Endometrium (tissue), 2 donors: Measurements from ENCODE around the gene CD63.

Experiments used
- FAIRE-seq: peaks from 2 replicates; lab custom pipeline; 2012; peaks lifted over from hg19 to GRCh38; lab: Jason Lieb, UNC
- donor health status: control.
- donor health status: control.

The CD63 gene

DNA sequence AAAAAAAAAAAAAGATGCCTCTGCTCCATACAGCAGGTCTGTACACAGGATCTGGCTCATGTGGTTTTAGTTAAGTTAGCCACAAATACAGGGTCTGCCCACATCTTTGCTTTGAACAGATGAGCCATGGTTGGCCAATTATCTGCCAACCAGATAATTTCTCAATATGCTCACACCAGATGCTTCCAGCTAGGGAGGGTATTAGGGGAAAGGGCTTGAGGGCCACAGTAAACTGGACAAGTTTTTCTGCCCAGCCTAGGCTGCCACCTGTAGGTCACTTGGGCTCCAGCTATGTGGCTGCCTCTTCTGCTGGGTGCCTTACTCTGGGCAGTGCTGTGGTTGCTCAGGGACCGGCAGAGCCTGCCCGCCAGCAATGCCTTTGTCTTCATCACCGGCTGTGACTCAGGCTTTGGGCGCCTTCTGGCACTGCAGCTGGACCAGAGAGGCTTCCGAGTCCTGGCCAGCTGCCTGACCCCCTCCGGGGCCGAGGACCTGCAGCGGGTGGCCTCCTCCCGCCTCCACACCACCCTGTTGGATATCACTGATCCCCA lies 7.8 kb downstream of the CD63 start:
- FAIRE-seq: no peak

DNA sequence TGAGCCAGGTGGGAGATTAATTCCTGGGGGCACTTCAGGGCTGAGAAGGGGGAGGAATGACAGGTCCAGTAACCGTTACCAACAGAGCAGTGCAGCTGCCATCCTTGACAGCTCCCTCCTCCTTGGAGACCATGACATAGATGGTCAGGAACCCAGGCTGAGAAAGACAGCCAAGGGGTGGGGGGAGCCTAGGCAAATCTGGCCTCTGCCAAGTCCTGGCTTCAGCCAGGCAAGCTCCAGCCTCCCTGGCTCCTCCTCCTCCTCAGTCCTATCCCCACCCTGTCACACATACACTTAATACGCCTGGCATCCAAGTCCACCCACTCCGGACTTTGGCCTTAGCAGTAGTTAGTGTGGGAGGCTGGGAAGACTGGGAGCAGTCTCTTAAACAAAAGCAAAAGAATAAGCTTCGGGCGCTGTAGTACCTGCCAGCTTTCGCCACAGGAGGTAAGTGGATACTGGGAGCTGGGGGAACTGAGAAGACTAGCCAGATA lies 8.7 kb downstream of the CD63 start, which contains the start of gene RDH5:
Gene RDH5 (plus strand): TSS at position 323 of the 494 bp plus-strand sequence. CDS start 792 bp downstream, outside the sequence.
- FAIRE-seq: no peak

DNA sequence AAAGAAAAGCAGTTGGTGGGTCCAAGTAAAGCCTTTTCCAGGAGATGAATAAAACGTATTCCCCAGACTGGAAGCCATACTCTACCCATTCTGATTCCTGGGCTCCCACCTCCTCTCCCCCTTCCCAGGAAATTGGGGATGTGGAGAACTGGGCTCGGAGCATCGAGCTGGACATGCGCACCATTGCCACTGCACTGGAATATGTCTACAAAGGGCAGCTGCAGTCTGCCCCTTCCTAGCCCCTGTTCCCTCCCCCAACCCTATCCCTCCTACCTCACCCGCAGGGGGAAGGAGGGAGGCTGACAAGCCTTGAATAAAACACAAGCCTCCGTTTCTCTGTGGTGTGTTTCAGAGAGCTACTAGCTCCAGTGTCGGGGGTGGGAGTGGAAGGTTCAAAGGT lies 9.4 kb downstream of the CD63 start:
- no peak for FAIRE-seq

- no peak for FAIRE-seq
Measured at GRCh38 chr12:55718624-55719275, 10.1 kb downstream of the CD63 start.

GRCh38 chr12:55718015-55718414 lies 10.8 kb downstream of the CD63 start:
- no peak for FAIRE-seq

- no peak for FAIRE-seq
Measured at GRCh38 chr12:55717011-55718007, 11.5 kb downstream of the CD63 start.

DNA sequence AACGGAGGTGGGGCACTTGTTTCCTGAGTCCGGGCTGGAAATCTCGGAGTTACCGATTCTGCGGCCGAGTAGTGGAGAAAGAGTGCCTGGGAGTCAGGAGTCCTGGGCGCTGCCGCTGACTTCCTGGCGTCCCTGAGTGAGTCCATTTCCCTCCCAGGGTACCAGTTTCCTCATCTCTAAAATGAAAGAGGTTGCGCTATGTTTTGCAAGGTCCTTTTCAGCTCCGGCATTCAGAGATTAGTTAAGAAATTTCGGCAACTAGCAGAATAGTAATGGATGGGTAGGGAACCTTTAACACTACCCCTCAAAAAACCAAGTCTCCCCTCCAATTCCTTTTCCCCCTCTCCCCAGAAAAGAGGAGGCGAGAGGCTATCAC lies 12.2 kb downstream of the CD63 start:
- no peak for FAIRE-seq

DNA sequence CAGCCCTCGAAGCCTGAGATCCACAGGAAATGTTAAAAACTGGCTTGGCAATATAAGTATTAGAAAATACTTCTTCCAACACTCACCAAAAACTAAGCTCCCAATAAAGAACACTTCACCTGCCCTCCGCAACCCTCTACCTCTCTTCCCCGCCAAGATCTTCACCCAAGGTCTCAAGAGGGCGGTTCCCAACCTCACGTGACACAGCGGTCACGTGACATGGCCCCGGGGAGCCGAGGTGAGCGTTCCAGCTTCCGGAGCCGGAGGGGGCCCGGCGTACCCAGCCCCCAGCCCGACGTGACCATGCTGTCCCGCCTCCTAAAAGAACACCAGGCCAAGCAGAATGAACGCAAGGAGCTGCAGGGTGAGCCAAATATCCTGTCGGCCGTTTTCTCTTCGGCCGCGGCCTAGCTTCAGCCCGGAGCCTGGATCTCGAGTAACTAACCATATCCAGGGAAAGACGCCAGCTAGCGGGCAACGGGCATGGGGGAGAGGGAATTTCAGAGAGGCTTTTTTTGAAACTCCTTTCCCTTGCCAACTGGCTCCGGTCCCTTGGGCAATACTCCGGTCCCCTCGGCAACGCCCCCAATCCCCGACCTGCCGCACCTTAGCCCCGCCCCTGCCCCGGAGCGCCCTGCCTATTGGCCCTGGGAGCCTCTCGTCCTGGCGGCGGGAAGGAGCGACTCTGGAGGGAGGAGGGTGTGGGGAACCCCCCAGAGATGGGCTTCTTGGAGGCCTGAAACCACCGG lies 12.8 kb downstream of the CD63 start, which contains the start of gene BLOC1S1:
Gene BLOC1S1 (plus strand): TSS at position 214 of the 749 bp plus-strand sequence. CDS start 6 bp downstream, at position 220.
- peak; percentile 37 for FAIRE-seq

- FAIRE-seq: no peak
Measured at GRCh38 chr12:55715169-55715764, 13.5 kb downstream of the CD63 start.

DNA sequence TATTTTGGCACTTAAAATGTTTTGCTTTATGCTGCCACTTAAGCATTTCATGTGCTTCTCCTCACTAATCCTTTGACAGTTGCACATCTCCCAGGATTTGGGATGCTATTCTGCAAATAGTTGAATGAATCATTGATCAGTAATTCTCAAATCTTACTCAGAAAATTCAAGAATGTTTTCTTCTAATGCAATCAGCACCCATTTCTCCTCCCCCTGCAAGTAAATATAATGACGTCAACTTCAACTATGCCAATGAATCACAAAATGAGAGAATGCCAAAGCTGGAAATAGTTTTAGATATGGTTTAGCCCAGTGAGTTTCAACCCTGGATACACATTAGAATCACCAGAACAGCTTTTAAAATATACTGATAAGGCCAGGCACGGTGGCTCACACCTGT lies 15.1 kb downstream of the CD63 start:
- no peak for FAIRE-seq

- no peak for FAIRE-seq
Measured at GRCh38 chr12:55712700-55713415, 16.0 kb downstream of the CD63 start.

DNA sequence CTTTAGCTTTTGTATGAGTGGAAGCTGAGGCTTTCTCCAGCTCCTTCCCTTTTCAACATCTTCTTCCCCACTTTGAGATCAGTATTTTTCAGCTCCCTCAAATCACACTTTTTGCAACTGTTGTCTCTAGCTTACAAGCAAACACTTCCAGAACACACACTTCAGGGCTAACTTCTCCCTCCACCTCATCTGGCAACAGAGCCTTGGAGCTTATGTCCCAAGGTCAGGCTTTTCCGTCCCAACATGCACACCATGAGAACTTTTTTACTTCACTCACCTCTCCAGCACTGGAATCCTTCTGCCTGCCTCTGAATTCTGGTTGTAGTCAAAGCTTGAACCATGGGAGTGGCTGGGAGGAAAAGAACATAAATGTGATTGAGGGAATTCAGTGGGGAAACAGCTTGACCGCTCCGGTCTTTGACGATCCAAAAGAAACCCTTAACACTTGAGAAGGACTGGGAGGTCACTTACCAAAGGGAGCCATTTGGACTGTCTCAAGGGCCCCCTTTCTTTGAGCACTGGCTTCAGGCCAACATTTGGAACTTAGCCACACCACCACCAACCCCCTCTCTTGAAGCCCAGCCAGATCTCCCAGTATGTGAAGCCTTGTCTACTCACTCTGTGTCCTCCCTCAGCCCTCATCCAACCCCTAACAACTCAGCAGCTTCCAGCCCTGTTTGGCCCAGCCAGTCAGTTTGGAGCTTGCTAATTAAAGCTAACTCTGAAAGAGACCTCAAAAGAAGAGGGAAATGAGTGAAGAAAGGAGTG lies 16.8 kb downstream of the CD63 start:
- no peak for FAIRE-seq

DNA sequence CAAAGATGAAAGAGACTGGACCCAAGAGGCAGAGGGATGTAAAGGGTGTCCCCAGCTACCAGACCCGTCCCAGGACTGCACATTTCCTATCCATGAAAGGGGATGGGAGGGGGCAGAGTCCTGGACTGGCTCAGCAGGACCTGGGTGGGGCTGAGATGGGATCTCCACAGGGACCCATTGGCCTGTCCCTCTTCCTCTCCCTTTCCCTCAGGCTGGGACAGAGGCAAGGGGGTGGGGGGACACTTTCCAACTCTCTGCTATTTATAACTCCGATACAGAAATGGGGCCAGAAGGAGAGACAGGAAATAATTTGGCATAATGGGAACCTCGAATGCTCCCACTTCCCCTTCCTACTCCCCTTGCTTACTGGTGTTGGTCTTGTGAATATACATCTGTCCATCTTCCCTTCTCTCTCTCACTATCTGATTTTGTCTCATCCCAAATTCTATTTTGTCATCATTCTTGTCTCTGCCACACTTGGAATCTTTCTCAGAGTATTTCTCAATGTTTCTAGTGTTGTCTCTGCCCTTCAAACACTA lies 20.0 kb downstream of the CD63 start:
- no peak for FAIRE-seq

DNA sequence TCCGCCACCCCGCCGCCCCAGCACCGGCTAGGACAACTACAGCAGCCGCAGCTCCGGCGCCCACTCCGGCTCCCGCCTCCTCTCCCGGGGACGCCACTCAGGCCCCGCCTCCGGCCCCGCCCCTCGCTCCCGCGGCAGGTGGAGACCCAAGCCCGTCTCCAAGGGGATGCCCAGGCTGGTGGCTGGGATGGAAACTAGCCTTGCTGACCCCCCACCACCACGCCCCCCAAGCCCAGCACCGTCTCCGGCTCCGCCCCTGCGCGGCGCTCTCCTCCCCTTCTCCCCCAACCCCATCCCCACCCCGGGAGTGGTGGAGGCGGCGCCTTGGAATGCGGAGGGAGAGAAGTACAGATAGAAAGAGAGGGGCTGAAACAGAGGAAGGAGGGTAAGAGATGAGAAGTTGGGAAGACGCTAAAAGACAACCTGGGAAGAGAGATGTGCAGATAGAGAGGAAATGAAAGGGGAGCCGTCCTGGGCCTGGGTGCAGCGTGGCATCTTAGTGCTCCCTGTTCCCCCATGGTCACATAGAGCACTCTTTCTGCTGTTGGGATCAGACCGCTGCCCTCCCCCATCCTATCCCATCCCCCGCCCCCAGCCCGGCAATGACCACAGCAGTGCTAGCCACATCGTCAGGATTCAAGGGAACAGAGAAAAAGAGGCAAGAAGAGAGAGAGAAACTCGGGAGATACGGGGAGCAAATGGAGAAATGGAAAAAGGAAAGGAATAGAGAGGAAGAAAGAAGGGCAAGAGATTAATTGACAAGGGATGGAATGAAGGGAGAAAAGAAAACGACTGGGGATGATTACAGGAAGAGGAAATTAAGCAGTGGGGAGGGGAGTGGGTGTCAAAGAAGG lies 20.7 kb downstream of the CD63 start, which contains the start of gene ITGA7:
Gene ITGA7 (minus strand): TSS at position 64 of the 854 bp plus-strand sequence. CDS start 222 bp downstream, outside the sequence.
- FAIRE-seq: no peak

- no peak for FAIRE-seq
Measured at GRCh38 chr12:55707219-55707671, 21.6 kb downstream of the CD63 start.

DNA sequence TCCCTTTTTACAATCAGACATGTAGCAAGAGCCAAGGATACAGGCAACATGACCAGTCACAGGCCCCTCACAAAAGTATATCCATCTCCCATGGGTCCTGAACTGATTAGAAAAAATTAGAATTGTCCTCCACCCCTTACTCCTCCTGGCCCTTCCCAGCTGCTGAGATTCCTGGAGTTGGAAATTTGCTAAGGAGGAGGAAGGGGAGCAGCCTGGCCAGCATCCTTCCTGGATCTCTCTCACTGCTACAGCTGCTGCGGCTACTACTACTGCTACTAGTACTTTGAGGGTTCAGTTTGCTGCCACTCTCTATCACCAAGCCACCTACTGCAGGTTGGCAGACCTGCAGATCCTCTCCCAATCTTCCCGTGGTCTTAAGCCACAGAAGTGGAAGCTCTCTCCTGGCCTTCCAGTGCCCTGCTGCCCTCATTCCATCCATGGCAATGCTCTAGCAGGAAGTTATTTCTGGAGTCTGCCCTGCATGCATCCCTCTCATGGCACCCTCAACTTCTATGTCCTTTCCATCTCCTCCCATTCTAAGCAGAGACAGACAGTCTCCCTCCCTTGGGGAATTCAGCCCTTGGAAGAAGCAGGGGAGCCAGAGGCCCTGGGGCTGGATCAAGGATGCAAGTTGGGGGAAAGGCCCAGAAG lies 22.1 kb downstream of the CD63 start:
- FAIRE-seq: no peak

- no peak for FAIRE-seq
Measured at GRCh38 chr12:55705782-55706402, 22.9 kb downstream of the CD63 start.
